A549 (cell line): ENCODE data around the gene STIM1.

ENCODE experiments used
- EP300 ChIP-seq, 2 experiments: fragments of >200 bp; sonication (Bioruptor Twin); formaldehyde crosslinking; IDR thresholded peaks; 2 replicates in 1 of 2; 3 replicates in 1 of 2; pipeline ENCODE4 v1.6.1; 2016 to 2017
- ESRRA ChIP-seq: fragments of 150-350 bp; IDR thresholded peaks from 2 replicates; pipeline ENCODE4 v1.6.1; 2014; ENCODE audit warnings: mild to moderate bottlenecking, low read length, borderline replicate concordance
- JUNB ChIP-seq: fragments of >200 bp; sonication (Bioruptor Twin); formaldehyde crosslinking; IDR thresholded peaks from 2 replicates; pipeline ENCODE4 v1.6.1; 2016
- POLR2A ChIP-seq: IDR thresholded peaks from 2 replicates; pipeline ENCODE4 v1.6.1; 2012; ENCODE audit warnings: mild to moderate bottlenecking, low read length
- TF ChIP-seq, protein P1 (sequence below): fragments of >200 bp; sonication (Bioruptor Twin); formaldehyde crosslinking; IDR thresholded peaks from 3 replicates; pipeline ENCODE4 v1.5.1; 2016
- TF ChIP-seq, protein P2 (sequence below): IDR thresholded peaks from 2 replicates; pipeline ENCODE4 v1.6.1; 2012
- TF ChIP-seq, protein P3 (sequence below): fragments of 200-600 bp; sonication (generic); IDR thresholded peaks from 2 replicates; pipeline ENCODE4 v1.6.1; 2016; ENCODE audit warnings: antibody characterized with exemption, mild to moderate bottlenecking, moderate library complexity

DNA sequence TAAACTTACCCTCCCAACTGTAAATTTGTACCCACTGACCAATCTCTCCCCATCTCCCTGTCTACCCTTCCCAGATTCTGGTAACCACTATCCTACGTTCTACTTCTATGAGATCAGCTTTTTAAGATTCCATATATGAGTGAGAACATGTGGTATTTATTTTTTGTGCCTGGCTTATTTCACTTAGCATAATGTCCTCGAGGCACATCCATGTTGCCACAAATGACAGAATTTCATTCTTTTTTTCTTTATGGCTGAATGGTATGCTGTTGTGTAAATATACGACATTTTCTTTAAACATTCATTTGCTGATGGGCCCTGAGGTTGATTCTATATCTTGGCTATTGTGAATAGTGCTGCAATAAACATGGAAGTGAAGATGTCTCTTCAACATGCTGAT, 164.4 kb downstream of the STIM1 start:
- TF ChIP-seq, protein P1, sequence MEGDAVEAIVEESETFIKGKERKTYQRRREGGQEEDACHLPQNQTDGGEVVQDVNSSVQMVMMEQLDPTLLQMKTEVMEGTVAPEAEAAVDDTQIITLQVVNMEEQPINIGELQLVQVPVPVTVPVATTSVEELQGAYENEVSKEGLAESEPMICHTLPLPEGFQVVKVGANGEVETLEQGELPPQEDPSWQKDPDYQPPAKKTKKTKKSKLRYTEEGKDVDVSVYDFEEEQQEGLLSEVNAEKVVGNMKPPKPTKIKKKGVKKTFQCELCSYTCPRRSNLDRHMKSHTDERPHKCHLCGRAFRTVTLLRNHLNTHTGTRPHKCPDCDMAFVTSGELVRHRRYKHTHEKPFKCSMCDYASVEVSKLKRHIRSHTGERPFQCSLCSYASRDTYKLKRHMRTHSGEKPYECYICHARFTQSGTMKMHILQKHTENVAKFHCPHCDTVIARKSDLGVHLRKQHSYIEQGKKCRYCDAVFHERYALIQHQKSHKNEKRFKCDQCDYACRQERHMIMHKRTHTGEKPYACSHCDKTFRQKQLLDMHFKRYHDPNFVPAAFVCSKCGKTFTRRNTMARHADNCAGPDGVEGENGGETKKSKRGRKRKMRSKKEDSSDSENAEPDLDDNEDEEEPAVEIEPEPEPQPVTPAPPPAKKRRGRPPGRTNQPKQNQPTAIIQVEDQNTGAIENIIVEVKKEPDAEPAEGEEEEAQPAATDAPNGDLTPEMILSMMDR: no peak
- TF ChIP-seq JUNB (no peak), ESRRA (no peak), POLR2A (no peak), EP300 (IDR thresholded peaks at IDR 0.05) (no peak)
- TF ChIP-seq, protein P2, sequence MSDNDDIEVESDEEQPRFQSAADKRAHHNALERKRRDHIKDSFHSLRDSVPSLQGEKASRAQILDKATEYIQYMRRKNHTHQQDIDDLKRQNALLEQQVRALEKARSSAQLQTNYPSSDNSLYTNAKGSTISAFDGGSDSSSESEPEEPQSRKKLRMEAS: no peak
- TF ChIP-seq, protein P3, sequence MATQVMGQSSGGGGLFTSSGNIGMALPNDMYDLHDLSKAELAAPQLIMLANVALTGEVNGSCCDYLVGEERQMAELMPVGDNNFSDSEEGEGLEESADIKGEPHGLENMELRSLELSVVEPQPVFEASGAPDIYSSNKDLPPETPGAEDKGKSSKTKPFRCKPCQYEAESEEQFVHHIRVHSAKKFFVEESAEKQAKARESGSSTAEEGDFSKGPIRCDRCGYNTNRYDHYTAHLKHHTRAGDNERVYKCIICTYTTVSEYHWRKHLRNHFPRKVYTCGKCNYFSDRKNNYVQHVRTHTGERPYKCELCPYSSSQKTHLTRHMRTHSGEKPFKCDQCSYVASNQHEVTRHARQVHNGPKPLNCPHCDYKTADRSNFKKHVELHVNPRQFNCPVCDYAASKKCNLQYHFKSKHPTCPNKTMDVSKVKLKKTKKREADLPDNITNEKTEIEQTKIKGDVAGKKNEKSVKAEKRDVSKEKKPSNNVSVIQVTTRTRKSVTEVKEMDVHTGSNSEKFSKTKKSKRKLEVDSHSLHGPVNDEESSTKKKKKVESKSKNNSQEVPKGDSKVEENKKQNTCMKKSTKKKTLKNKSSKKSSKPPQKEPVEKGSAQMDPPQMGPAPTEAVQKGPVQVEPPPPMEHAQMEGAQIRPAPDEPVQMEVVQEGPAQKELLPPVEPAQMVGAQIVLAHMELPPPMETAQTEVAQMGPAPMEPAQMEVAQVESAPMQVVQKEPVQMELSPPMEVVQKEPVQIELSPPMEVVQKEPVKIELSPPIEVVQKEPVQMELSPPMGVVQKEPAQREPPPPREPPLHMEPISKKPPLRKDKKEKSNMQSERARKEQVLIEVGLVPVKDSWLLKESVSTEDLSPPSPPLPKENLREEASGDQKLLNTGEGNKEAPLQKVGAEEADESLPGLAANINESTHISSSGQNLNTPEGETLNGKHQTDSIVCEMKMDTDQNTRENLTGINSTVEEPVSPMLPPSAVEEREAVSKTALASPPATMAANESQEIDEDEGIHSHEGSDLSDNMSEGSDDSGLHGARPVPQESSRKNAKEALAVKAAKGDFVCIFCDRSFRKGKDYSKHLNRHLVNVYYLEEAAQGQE: no peak
